Measurements from ENCODE around the gene GFRA4.

Gene GFRA4

GRCh38 chr20:3674447-3674846 lies 11.2 kb upstream of the GFRA4 start:
- no peak for DNase-seq (ENCODE audit: low read depth)

- DNase-seq (ENCODE audit: low read depth): no peak
Measured at GRCh38 chr20:3673221-3674070, 10.2 kb upstream of the GFRA4 start.

GRCh38 chr20:3672547-3673171 lies 9.5 kb upstream of the GFRA4 start:
- DNase-seq (ENCODE audit: low read depth): no peak

- DNase-seq (ENCODE audit: low read depth): no peak
Measured at GRCh38 chr20:3671986-3672546, 8.9 kb upstream of the GFRA4 start.

- DNase-seq (ENCODE audit: low read depth): no peak
Measured at GRCh38 chr20:3670945-3671344, 7.7 kb upstream of the GFRA4 start.

- DNase-seq (ENCODE audit: low read depth): no peak
Measured at GRCh38 chr20:3670511-3670910, 7.3 kb upstream of the GFRA4 start.

- DNase-seq (ENCODE audit: low read depth): no peak
Measured at GRCh38 chr20:3669710-3670367, 6.6 kb upstream of the GFRA4 start.

GRCh38 chr20:3667434-3668037 lies 4.3 kb upstream of the GFRA4 start:
- DNase-seq (ENCODE audit: low read depth): no peak

- no peak for DNase-seq (ENCODE audit: low read depth)
Measured at GRCh38 chr20:3663858-3664257, 659 bp upstream of the GFRA4 start.

GRCh38 chr20:3661814-3662665 lies 1.2 kb downstream of the GFRA4 start:
- DNase-seq (ENCODE audit: low read depth): no peak

- DNase-seq (ENCODE audit: low read depth): no peak
Measured at GRCh38 chr20:3661060-3661813, 2.0 kb downstream of the GFRA4 start.

GRCh38 chr20:3660262-3661059 lies 2.7 kb downstream of the GFRA4 start:
- no peak for DNase-seq (ENCODE audit: low read depth)

GRCh38 chr20:3659492-3660261 lies 3.5 kb downstream of the GFRA4 start:
- no peak for DNase-seq (ENCODE audit: low read depth)

GRCh38 chr20:3658716-3659491 lies 4.3 kb downstream of the GFRA4 start:
- DNase-seq (ENCODE audit: low read depth): no peak

- no peak for DNase-seq (ENCODE audit: low read depth)
Measured at GRCh38 chr20:3658019-3658715, 5.0 kb downstream of the GFRA4 start.

- no peak for DNase-seq (ENCODE audit: low read depth)
Measured at GRCh38 chr20:3655131-3655405, 8.1 kb downstream of the GFRA4 start.

- DNase-seq (ENCODE audit: low read depth): no peak
Measured at GRCh38 chr20:3654326-3655130, 8.7 kb downstream of the GFRA4 start.
